ENCODE data around the gene SYT1. TPM values are rescaled to one million over a fixed set of nuclear protein-coding genes. Genes with fewer than 3 reads are reported as not detected.

SYT1 gene
- total RNA-seq, 1 donor from 2014 or later = 0.79 TPM

- H3K36me3 ChIP-seq (ENCODE audit: control insufficient read depth, insufficient read depth, low read length) = no peaks in the 10 kb centered on the region
- TF ChIP-seq, protein P1, sequence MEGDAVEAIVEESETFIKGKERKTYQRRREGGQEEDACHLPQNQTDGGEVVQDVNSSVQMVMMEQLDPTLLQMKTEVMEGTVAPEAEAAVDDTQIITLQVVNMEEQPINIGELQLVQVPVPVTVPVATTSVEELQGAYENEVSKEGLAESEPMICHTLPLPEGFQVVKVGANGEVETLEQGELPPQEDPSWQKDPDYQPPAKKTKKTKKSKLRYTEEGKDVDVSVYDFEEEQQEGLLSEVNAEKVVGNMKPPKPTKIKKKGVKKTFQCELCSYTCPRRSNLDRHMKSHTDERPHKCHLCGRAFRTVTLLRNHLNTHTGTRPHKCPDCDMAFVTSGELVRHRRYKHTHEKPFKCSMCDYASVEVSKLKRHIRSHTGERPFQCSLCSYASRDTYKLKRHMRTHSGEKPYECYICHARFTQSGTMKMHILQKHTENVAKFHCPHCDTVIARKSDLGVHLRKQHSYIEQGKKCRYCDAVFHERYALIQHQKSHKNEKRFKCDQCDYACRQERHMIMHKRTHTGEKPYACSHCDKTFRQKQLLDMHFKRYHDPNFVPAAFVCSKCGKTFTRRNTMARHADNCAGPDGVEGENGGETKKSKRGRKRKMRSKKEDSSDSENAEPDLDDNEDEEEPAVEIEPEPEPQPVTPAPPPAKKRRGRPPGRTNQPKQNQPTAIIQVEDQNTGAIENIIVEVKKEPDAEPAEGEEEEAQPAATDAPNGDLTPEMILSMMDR (IDR thresholded peaks at IDR 0.05; ENCODE audit: insufficient read depth, low read length, severe bottlenecking) = no peak
- DNase-seq (ENCODE audit: low read depth) (no peak), FAIRE-seq (no peak)
- no peak overlapping the region for H3K4me3 ChIP-seq (ENCODE audit: low read depth, low read length)
- no peaks in the 10 kb centered on the region for H3K27me3 ChIP-seq (ENCODE audit: control insufficient read depth, insufficient read depth, low read length)
These were observed 287.4 kb downstream of the SYT1 start for GRCh38 chr12:79151956-79152355.

GRCh38 chr12:79155683-79156082 lies 291.1 kb downstream of the SYT1 start:
- no peaks in the 10 kb centered on the region for H3K36me3 ChIP-seq (ENCODE audit: control insufficient read depth, insufficient read depth, low read length)
- no peak overlapping the region for H3K4me3 ChIP-seq (ENCODE audit: low read depth, low read length)
- peak; percentile 26 for DNase-seq (ENCODE audit: low read depth)
- no peaks in the 10 kb centered on the region for H3K27me3 ChIP-seq (ENCODE audit: control insufficient read depth, insufficient read depth, low read length)
- FAIRE-seq = no peak
- TF ChIP-seq, protein P1 (IDR thresholded peaks at IDR 0.05; ENCODE audit: insufficient read depth, low read length, severe bottlenecking) = no peak

- Histone ChIP-seq H3K36me3 (ENCODE audit: control insufficient read depth, insufficient read depth, low read length) (no peaks in the 10 kb centered on the region), H3K4me3 (ENCODE audit: low read depth, low read length) (no peak overlapping the region), H3K27me3 (ENCODE audit: control insufficient read depth, insufficient read depth, low read length) (no peaks in the 10 kb centered on the region)
- FAIRE-seq = peak; percentile 83
- no peak for DNase-seq (ENCODE audit: low read depth)
- TF ChIP-seq, protein P1 (IDR thresholded peaks at IDR 0.05; ENCODE audit: insufficient read depth, low read length, severe bottlenecking) = no peak
These were observed 292.4 kb downstream of the SYT1 start for GRCh38 chr12:79156846-79157463.

DNA sequence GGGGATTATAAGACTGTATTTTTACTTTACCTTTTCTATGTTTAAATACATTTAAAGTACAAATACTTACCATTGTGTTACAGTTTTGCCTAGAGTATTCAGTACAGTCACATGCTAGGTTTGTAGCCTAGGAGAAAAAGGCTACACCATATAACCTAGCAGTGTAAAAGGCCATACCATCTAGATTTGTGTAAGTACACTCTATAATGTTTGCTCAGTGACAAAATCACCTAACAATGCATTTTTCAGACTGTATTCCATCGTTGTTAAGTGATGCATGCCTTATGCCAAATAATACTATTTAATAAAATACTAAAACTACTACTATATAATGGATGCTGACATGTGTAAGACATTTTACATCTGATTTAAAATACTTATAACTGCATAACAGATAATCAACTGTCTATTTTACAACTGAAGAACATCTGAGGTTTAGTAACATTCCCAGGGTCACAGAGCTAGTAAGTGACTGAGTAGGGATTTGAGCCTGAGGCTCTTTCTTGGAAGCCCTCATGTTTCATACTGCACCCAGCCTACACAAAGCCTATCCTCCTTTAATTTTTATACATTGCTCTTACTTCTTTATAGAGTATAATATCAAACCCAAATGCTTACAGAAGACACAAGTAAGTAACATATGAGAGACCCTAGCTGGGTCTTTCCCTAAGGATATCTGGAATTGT lies 296.8 kb downstream of the SYT1 start:
- DNase-seq (ENCODE audit: low read depth) (no peak), FAIRE-seq (no peak)
- Histone ChIP-seq H3K4me3 (ENCODE audit: low read depth, low read length) (no peak overlapping the region), H3K27me3 (ENCODE audit: control insufficient read depth, insufficient read depth, low read length) (no peaks in the 10 kb centered on the region), H3K36me3 (ENCODE audit: control insufficient read depth, insufficient read depth, low read length) (no peaks in the 10 kb centered on the region)
- TF ChIP-seq, protein P1 (IDR thresholded peaks at IDR 0.05; ENCODE audit: insufficient read depth, low read length, severe bottlenecking) = no peak

- FAIRE-seq (no peak), DNase-seq (ENCODE audit: low read depth) (no peak)
- TF ChIP-seq, protein P1 (IDR thresholded peaks at IDR 0.05; ENCODE audit: insufficient read depth, low read length, severe bottlenecking) = no peak
- Histone ChIP-seq H3K27me3 (ENCODE audit: control insufficient read depth, insufficient read depth, low read length) (no peaks in the 10 kb centered on the region), H3K36me3 (ENCODE audit: control insufficient read depth, insufficient read depth, low read length) (no peaks in the 10 kb centered on the region), H3K4me3 (ENCODE audit: low read depth, low read length) (no peak overlapping the region)
These were observed 297.7 kb downstream of the SYT1 start for GRCh38 chr12:79162147-79162772.

Data from bronchial epithelial cell (primary cell).